Fibroblast of gingiva (primary cell): Measurements from ENCODE around the gene CEP112.

Experiments used
- DNase-seq: peaks from one replicate; pipeline ENCODE4 v3.0.0-alpha.2; 2011; ENCODE audit warnings: low read depth

CEP112 gene

DNA sequence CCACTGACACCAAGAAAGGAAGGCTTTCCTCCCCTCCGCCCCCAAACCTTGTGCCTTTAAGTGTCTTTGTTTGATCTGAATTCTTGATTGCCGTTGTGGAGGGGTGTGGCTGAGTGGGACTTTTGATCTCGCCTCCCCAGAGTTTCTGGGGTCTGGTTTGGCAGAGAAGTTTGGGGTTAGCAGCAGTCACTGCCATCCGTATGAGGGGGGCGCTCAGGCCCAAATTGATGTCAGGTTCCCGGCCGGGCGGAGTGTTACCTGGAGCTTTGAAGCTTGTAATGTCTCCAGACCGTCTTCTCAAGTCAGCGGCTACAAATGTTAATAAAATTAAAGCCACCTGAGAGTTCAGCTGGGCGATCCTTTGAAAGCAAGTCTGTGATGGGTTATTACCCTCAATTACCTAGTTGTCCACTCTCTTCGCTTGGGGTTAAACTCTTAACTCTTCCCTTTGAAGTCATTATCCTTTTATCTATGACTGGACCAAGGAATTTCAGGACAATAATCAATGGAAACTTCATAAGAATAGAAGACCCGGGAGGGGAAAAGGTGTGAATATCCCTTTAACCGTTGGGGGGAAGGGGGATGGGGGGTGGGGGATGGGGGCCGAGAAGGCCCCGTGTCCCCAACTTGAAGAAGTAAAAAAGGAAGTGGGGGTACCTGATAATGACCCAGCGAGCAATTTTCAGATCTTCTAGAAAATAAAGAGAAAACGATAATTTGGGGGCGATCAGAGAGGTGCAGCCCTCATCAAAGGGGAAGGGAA is 598.7 kb downstream of the CEP112 start:
- DNase-seq: no peak

- no peak for DNase-seq
Measured at GRCh38 chr17:65592125-65592965, 599.6 kb downstream of the CEP112 start.

DNA sequence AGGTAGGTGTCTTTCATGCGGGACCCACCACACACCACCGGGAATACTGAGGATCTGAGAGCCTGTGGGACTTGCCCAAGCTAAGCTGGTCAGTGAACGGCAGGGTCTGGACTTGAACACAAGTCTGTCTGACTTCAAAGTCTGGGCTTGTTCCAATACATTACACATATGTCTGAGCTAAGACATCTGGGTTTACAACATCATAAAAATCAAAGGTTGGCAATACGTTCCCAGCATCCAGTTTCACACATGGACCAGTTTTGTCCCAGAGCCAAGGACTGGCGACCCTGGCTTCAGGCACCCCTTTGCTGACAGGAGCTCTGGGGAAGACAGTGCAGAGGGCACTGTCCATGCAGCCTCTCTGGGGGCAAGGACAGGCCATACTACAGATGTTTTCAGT is 602.6 kb downstream of the CEP112 start:
- DNase-seq: peak; percentile 59

GRCh38 chr17:65588181-65588808 is 603.6 kb downstream of the CEP112 start:
- no peak for DNase-seq

DNA sequence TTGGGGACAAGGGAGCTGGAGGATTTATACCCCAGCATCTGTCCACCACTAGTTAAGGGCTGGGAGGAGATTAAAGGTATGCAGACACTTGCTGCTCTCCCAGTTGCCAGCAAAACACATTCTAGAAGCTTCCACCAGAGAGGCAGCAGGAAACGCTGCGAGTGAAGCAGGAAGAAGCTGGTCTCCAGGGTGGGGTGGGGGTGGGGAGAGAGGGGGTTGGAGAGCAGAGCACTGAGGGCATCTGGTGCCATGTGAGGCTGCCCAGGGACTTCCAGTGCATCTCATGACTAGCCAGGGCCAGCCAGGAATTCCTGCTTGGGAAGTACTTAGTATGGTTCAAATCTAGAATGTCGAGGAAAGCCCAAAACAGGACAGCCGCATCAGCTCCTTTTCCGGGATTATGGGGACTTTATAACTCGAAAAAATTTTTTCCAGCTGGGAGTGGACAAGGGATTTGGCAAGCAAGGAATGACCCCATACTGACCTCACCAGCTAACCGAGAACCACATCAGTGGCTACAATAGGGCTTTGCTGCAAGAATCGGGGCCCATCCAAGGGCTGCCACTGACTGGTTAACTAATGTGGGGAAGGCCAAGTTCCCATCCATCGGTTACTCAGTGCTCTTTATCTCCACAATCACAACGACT is 604.3 kb downstream of the CEP112 start:
- DNase-seq: no peak

GRCh38 chr17:65586899-65587298 is 605.0 kb downstream of the CEP112 start:
- DNase-seq: no peak
